ENCODE measurements around the gene SLC35E4.
A peak's percentile ranks its signal among the peaks of the same experiment; 100 is the strongest.
"Not testable (repeated sequence)": the region's sequence is repeated elsewhere in the genome, so short reads cannot be mapped to it uniquely, and the experiment has no call there.

The SLC35E4 gene, protein sequence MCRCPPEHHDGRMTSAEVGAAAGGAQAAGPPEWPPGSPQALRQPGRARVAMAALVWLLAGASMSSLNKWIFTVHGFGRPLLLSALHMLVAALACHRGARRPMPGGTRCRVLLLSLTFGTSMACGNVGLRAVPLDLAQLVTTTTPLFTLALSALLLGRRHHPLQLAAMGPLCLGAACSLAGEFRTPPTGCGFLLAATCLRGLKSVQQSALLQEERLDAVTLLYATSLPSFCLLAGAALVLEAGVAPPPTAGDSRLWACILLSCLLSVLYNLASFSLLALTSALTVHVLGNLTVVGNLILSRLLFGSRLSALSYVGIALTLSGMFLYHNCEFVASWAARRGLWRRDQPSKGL

DNA sequence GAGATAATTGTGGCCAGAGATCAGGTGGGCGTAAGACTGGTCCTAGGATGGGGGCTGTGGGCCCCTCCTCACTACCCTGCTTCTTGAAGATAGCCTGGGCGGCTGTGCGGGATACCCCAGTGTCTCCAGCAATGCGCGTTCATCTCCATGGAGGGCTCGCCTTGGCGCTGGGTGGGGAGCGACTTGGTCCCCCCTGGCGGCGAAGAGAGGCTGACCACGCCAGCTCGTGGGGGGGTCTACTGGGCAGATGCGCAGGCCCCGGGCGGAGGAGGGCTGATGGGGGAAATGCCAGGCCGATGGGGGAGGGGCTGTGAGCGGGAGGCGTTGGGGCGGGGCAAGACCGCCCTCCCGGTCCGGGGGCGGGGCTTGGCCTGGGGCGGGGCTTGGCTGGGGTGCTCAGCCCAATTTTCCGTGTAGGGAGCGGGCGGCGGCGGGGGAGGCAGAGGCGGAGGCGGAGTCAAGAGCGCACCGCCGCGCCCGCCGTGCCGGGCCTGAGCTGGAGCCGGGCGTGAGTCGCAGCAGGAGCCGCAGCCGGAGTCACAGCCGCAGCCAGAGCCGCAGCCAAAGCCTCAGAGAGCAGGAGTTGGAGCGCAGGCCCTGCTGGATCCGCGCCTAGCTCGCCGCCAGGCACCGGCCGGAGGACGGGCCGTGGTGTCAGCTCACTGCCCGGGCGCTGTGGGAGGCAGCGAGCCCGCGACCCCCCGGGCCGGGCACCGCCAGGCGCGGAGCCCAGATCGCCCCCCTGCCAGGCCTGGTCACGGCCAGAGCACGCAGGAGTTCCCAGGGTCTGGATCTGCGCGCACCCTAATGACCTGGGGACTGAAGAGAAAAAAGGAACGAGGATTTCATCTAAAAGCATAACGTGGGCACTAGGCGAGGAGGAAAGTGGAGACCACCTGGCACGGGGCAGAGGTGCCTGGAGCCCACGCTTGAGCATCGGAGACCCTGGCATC, at the start of gene SLC35E4:
Gene SLC35E4, plus strand, starts transcription at position 509 of the 953 bp plus-strand sequence. CDS start 670 bp downstream, outside the sequence.
- peak; percentile 87 to 97 for DNase-seq (ENCODE audit: extremely low read depth in 1 of 2, low read depth in 1 of 2)

GRCh38 chr22:30586414-30586813, 49.2 kb upstream of the SLC35E4 start:
- DNase-seq (ENCODE audit: extremely low read depth in 1 of 2, low read depth in 1 of 2) = no peak

- DNase-seq (ENCODE audit: extremely low read depth in 1 of 2, low read depth in 1 of 2) = no peak
Observed at GRCh38 chr22:30591191-30591587, 44.4 kb upstream of the SLC35E4 start.

DNA sequence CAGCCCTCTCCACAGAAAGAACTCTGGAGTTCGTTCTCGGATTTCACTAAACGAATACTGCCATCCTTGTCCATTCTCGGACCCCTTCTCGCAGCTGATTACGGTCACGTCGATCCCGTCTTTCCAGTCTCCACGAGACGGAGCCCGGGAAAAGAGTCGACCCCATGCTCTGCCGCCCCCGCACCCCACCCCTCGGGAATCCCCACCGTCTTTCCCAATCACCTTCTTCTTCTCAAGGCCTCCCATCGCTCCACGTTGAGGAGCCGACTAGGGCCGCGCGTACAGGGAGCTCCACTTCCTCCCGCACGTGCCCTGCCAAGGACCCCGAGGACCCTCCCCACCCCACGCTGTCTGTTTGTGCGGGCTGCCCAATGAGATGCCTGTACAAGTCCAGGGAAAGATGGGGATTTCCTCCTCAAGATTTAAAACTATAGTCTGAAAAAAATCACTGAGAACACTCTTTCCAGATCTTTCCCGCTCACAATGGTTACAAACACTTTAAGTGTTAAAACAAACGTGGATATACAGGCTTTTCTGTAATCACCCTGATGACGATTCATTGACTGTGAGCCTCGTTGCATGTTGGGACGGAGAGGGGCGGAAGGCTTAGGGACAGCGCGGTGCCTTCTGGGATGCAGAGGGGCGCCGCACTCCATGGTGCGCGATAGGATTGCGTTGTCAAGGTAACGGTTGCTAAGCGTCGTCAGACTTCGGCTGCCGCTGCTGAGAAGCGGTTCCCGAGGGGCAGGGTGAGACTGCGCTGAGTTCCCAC, 43.8 kb upstream of the SLC35E4 start, which contains the start of gene PES1:
Gene PES1, minus strand, starts transcription at position 323 of the 772 bp plus-strand sequence. Its CDS starts 77 bp downstream, at position 246.
- DNase-seq (ENCODE audit: extremely low read depth in 1 of 2, low read depth in 1 of 2) = peak; percentile 87 to 90

DNA sequence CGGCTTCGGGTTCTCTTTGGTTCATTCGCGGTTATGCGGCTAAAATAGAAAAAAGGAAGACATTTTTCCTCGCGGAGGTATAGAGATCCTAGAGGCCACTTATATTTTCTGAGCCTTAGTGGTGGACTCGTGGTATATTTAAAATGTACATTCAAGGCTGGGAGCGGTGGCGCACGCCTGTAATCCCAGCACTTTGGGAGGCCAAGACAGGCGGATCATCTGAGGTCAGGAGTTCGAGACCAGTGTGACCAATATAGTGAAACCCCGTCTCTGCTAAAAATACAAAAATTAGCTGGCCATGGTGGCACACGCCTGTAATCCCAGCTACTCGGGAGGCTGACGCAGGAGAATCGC, 43.2 kb upstream of the SLC35E4 start:
- not testable (repeated sequence) for DNase-seq (ENCODE audit: extremely low read depth in 1 of 2, low read depth in 1 of 2)

GRCh38 chr22:30596199-30596598, 39.4 kb upstream of the SLC35E4 start:
- DNase-seq (ENCODE audit: extremely low read depth in 1 of 2, low read depth in 1 of 2) = no peak

DNA sequence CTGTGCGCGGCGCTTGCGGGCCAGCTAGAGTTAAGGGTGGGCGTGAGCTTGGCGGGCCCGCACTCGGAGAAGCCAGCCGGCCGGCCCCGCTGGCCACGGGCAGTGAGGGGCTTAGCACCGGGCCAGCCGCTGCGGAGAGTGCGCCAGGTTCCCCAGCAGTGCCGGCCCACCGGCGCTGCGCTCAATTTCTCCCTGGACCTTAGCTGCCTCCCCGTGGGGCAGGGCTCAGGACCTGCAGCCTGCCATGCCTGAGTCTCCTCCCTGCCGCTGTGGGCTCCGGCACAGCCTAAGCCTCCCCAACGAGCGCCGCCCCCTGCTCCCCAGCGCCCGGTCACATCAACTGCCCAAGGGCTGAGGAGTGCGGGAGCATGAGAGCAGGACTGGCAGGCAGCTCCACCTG, 38.7 kb upstream of the SLC35E4 start:
- no peak for DNase-seq (ENCODE audit: extremely low read depth in 1 of 2, low read depth in 1 of 2)

GRCh38 chr22:30598986-30599385, 36.6 kb upstream of the SLC35E4 start:
- no peak for DNase-seq (ENCODE audit: extremely low read depth in 1 of 2, low read depth in 1 of 2)

DNA sequence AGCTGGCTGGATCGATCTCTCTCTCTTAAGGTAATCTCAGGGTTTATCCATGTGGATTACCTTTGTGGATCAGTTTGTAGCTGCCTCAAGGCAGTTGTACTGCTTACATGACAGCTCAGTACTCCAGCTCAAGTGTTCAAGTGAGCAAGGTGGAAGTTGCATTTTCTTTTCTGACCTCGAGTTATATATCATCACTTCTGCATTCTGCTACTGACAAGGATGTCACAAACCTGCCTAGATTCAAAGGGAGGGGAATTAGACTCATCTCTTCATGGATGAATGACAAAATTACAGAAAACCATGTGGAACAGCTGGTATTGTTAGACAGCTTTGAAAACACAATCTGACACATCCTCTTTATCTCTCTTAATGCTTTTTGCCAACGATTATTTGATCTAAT, 34.7 kb upstream of the SLC35E4 start:
- DNase-seq (ENCODE audit: extremely low read depth in 1 of 2, low read depth in 1 of 2) = no peak

DNA sequence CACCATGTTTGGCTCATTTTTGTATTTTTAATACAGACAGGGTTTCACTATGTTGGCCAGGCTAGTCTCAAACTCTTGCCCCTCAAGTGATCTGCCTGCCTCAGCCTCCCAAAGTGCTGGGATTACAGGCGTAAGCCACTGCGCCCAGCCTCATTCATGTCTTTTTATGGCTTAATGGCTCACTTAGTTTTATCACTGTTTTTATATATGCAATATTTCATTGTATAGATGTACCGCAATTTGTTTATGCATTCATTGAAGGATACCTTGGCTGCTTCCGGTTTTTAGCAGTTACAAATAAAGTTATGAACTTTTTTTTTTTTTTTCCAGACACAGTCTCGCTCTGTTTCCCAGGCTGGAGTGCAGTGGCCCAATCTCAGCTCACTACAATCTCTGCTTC, 34.1 kb upstream of the SLC35E4 start:
- DNase-seq (ENCODE audit: extremely low read depth in 1 of 2, low read depth in 1 of 2) = no peak

DNA sequence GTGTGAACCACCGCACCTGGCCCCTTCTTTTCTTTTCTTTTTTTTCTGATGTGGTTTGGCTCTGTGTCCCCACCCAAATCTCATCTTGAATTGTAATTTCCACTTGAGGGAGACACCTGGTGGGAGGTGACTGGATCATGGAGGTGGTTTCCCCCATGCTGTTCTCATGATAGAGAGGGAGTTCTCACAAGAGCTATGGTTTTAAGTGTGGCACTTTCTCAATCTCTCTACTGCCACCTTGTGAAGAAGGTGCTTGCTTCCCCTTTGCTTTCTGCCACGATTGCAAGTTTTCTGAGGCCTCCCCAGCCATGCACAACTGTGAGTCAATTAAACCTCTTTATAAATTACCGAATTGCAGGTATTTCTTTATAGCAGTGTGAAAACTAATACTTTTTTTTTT, 33.5 kb upstream of the SLC35E4 start:
- no peak for DNase-seq (ENCODE audit: extremely low read depth in 1 of 2, low read depth in 1 of 2)

GRCh38 chr22:30603801-30604200, 31.8 kb upstream of the SLC35E4 start:
- DNase-seq (ENCODE audit: extremely low read depth in 1 of 2, low read depth in 1 of 2) = no peak

DNA sequence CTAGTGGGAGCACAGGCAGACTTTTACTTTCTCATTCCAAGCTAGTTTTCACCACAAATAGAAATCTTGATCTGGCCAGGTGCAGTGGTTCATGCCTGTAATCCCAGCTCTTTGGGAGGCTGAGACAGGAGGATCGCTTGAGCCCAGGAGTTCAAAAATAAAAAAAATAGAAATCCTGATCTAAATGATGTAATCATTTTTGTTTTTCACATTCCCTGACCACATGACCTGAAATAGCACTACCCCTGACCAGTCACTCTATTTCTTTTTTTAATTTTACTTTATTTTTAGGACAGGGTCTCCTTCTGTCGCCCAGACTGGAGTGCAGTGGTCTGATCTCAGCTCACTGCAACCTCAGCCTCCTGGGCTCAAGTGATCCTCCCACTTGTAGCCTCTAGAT, 30.9 kb upstream of the SLC35E4 start:
- no peak for DNase-seq (ENCODE audit: extremely low read depth in 1 of 2, low read depth in 1 of 2)

- no peak for DNase-seq (ENCODE audit: extremely low read depth in 1 of 2, low read depth in 1 of 2)
Observed at GRCh38 chr22:30605449-30606110, 30.0 kb upstream of the SLC35E4 start.

DNA sequence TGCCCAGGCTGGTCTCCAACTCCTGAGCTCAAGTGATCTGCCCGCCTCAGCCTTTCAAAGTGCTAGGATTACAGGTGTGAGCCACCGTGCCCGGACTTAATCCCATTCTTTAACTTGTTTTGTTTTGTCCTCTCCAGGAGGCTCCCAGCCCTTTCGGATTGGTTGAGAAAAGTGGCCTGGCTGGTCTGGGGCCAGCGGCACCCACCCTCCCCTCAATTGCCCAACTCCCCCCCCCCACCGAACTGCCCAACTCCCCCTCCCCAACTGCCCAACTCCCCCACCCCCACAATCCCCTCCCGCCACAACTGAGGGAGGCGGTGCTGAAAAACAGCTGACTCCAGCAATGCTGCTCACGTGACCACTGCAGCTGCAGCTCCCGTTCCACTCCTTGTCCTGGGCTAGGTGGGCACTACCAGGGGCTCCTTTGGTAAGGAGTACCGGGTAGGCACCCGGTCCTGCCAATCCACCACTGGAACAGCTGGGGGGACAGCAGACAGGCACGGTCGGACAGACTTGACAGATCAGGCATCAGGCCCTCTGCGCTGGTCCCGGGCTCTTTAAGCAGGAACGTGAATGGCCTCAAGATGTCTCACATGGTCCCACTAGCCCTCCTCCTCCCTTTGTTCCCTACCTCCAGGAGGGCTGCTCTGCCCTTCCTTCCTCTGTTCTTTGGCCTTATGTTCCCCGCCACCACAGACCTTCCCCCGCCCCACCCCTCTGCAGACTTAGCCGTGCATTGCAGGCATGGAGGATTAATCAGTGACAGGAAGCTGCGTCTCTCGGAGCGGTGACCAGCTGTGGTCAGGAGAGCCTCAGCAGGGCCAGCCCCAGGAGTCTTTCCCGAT, 28.9 kb upstream of the SLC35E4 start, which contains the start of gene TCN2:
Gene TCN2, plus strand, starts transcription at position 720 of the 845 bp plus-strand sequence. CDS start 158 bp downstream, outside the sequence.
- DNase-seq (ENCODE audit: extremely low read depth in 1 of 2, low read depth in 1 of 2) = no peak

- no peak for DNase-seq (ENCODE audit: extremely low read depth in 1 of 2, low read depth in 1 of 2)
Observed at GRCh38 chr22:30607300-30607930, 28.2 kb upstream of the SLC35E4 start.

DNA sequence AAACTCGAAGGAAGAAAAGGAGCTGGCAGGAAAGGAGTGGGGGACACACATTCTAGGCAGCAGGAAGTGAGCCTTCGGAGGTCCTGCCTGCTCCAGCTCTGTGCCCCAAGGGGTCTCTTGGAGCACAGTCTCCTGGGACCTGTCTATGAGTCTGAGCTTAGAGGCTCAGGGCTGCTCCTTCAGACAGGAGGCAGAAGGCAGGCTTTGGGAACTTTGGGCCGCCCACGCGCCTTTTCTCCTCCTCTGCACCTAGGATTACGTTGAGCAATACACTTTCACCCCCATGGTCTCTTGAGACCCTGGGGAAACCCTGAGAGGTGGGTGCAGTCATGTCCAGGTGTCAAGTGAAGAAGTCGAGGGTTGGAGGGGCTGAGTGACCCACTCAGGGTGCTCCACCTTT, 27.6 kb upstream of the SLC35E4 start:
- no peak for DNase-seq (ENCODE audit: extremely low read depth in 1 of 2, low read depth in 1 of 2)

DNA sequence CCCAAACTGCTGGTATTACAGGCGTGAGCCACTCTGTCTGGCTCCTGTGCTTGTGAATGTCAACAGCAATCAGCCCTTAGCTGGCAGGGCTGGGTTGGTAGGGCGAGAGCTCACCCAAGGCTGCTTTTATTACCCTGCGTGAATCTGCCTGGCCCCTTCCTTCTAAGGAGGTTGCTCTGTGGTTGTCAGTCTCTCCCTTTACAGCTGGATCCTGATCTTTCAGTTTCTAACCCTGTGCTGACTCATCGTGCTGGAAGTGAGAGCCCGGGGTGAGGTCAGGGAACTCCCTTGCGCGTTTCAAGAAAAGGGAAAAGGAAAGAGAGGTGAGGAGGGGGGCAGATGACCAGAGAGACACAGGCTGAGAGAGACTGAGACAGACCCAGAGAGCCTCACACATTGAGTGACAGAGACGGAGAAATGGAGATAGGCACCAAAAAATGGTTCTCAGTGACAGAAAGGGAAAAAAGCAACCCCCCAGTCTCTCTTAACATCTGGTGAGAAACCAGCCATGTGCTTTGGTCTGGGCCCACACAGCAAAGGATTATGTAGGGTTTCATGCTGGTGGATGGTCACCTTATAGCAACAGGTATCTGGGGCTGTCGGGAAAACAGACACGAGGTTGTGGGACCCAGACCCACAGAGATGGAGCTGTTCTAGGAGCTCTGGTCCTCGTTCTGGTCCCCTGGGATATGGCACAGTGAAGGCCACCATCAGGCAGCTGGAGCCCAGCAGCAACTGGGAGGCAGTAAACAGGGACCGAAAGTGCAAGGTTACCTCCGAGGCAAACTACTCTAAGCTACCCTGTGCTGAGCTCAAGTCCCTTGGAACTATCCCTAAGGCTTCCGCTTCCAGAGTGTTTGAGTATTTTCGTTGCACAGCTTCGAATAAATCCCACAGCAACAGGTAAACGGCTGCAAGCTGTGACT, 26.1 kb upstream of the SLC35E4 start:
- no peak for DNase-seq (ENCODE audit: extremely low read depth in 1 of 2, low read depth in 1 of 2)

Measured in activated CD8-positive, alpha-beta memory T cell treated with anti-CD3 and anti-CD28 coated beads for 1 hour (primary cell).